Activated CD4-positive, alpha-beta memory T cell treated with anti-CD3 and anti-CD28 coated beads, Interleukin-2, amount 10 ng/mL, durations not matched to agents 7 days and 5 days (primary cell): ENCODE data around the gene TMA7. TPM values are rescaled to one million over a fixed set of nuclear protein-coding genes. Genes with fewer than 3 reads are reported as not detected.

Source experiments
- CTCF ChIA-PET: fragments of 350-600 bp; sonication (Branson Sonifier 250); formaldehyde crosslinking; loops from one replicate; lab custom pipeline; 2021; ENCODE audit warnings: antibody characterized with exemption, inconsistent platforms; lab: Charles Lee
- POLR2A ChIA-PET: fragments of 350-600 bp; sonication (Branson Sonifier 250); formaldehyde crosslinking; loops from one replicate; lab custom pipeline; 2021; ENCODE audit warnings: antibody characterized with exemption; lab: Charles Lee
- DNase-seq: peaks from one replicate; pipeline ENCODE4 v3.0.0-alpha.2; 2020
- H3K27ac Mint-ChIP-seq: one replicate; pipeline ENCODE4 v1.8.0; 2021; ENCODE audit warnings: mild to moderate bottlenecking, mixed read lengths
- H3K27me3 Mint-ChIP-seq: one replicate; pipeline ENCODE4 v1.8.0; 2021; ENCODE audit warnings: mixed read lengths
- H3K36me3 Mint-ChIP-seq: one replicate; pipeline ENCODE4 v1.8.0; 2021; ENCODE audit warnings: low read depth, mixed read lengths
- H3K4me1 Mint-ChIP-seq: one replicate; pipeline ENCODE4 v1.8.0; 2021; ENCODE audit warnings: mixed read lengths
- H3K4me3 Mint-ChIP-seq: one replicate; pipeline ENCODE4 v1.8.0; 2021; ENCODE audit warnings: mild to moderate bottlenecking, mixed read lengths
- H3K9me3 Mint-ChIP-seq: one replicate; pipeline ENCODE4 v1.8.0; 2021; ENCODE audit warnings: mixed read lengths
- total RNA-seq, 2 experiments: library from RNA; stranded (reverse); gene quantifications; one replicate each; pipeline ENCODE4 v1.2.3, GENCODE V29; 2021

TMA7 gene
- total RNA-seq, 2 experiments from 2014 or later = 240 to 241 TPM

- ChIA-PET CTCF (interaction anchor here (0.6 to 3.2 kb wide), 2 partner anchors 10 to 598 kb away, joined by 3 to 14 read pairs; no protein-coding TSS in a partner anchor), POLR2A (no interaction called here)
- DNase-seq = no peak
- Mint-ChIP-seq H3K27ac (no peak overlapping the region), H3K9me3 (no peaks in the 10 kb centered on the region), H3K36me3 (no peaks in the 10 kb centered on the region), H3K4me1 (no peaks in the 10 kb centered on the region), H3K4me3 (no peak overlapping the region), H3K27me3 (no peaks in the 10 kb centered on the region)
These were observed 28.9 kb upstream of the TMA7 start for GRCh38 chr3:48411041-48411588.

GRCh38 chr3:48411606-48412374, 28.3 kb upstream of the TMA7 start:
- Mint-ChIP-seq H3K9me3 (no peaks in the 10 kb centered on the region), H3K4me1 (no peaks in the 10 kb centered on the region), H3K27me3 (no peaks in the 10 kb centered on the region), H3K4me3 (no peak overlapping the region), H3K36me3 (no peaks in the 10 kb centered on the region), H3K27ac (no peak overlapping the region)
- CTCF ChIA-PET = interaction anchor here (0.6 to 3.2 kb wide), 3 partner anchors 11 to 599 kb away, joined by 3 to 14 read pairs (median 6); no protein-coding TSS in a partner anchor
- no peak for DNase-seq
- POLR2A ChIA-PET = no interaction called here

GRCh38 chr3:48412375-48413001, 27.6 kb upstream of the TMA7 start:
- Mint-ChIP-seq H3K4me3 (no peak overlapping the region), H3K36me3 (no peaks in the 10 kb centered on the region), H3K27me3 (no peaks in the 10 kb centered on the region), H3K4me1 (no peaks in the 10 kb centered on the region), H3K9me3 (no peaks in the 10 kb centered on the region), H3K27ac (no peak overlapping the region)
- POLR2A ChIA-PET = no interaction called here
- DNase-seq = no peak
- CTCF ChIA-PET = interaction anchor here (1.5 to 3.2 kb wide), 2 partner anchors 12 to 24 kb away, joined by 6 to 14 read pairs; no protein-coding TSS in a partner anchor

- Mint-ChIP-seq H3K36me3 (no peaks in the 10 kb centered on the region), H3K27ac (no peak overlapping the region)
These were observed 27.0 kb upstream of the TMA7 start for GRCh38 chr3:48413086-48413485.

GRCh38 chr3:48413611-48414010, 26.4 kb upstream of the TMA7 start:
- H3K9me3 Mint-ChIP-seq = no peaks in the 10 kb centered on the region
- POLR2A ChIA-PET = no interaction called here

More at GRCh38 chr3:48413086-48413485, 27.0 kb upstream of the TMA7 start:
- CTCF ChIA-PET = interaction anchor here (1.5 to 3.2 kb wide), 2 partner anchors 12 to 23 kb away, joined by 6 to 14 read pairs; no protein-coding TSS in a partner anchor
- Mint-ChIP-seq H3K4me1 (no peaks in the 10 kb centered on the region), H3K9me3 (no peaks in the 10 kb centered on the region), H3K4me3 (no peak overlapping the region), H3K27me3 (no peaks in the 10 kb centered on the region)
- DNase-seq = no peak
- POLR2A ChIA-PET = no interaction called here

GRCh38 chr3:48414376-48415250, 25.4 kb upstream of the TMA7 start:
- no peak overlapping the region for H3K27ac Mint-ChIP-seq
- POLR2A ChIA-PET = no interaction called here
- no peaks in the 10 kb centered on the region for H3K4me1 Mint-ChIP-seq
- H3K27me3 Mint-ChIP-seq = no peaks in the 10 kb centered on the region
- CTCF ChIA-PET = interaction anchor here (0.5 to 4.7 kb wide), 4 partner anchors 22 to 902 kb away, joined by 3 to 26 read pairs (median 4); partner anchors contain the start of gene CCDC51
- no peak for DNase-seq
- H3K4me3 Mint-ChIP-seq = no peak overlapping the region
- no peaks in the 10 kb centered on the region for H3K36me3 Mint-ChIP-seq
- no peaks in the 10 kb centered on the region for H3K9me3 Mint-ChIP-seq

More at GRCh38 chr3:48413611-48414010, 26.4 kb upstream of the TMA7 start:
- Mint-ChIP-seq H3K27me3 (no peaks in the 10 kb centered on the region), H3K36me3 (no peaks in the 10 kb centered on the region), H3K27ac (no peak overlapping the region), H3K4me1 (no peaks in the 10 kb centered on the region), H3K4me3 (no peak overlapping the region)
- CTCF ChIA-PET = interaction anchor here (1.5 to 3.2 kb wide), 2 partner anchors 13 to 22 kb away, joined by 6 to 14 read pairs; no protein-coding TSS in a partner anchor
- no peak for DNase-seq

GRCh38 chr3:48415251-48415953, 24.7 kb upstream of the TMA7 start:
- DNase-seq = no peak
- H3K27ac Mint-ChIP-seq = no peak overlapping the region
- ChIA-PET POLR2A (no interaction called here), CTCF (interaction anchor here (1.1 to 4.7 kb wide), 3 partner anchors 21 to 134 kb away, joined by 4 to 26 read pairs (median 4); partner anchors contain the start of gene CCDC51)
- H3K36me3 Mint-ChIP-seq = no peaks in the 10 kb centered on the region
- H3K27me3 Mint-ChIP-seq = no peaks in the 10 kb centered on the region
- H3K4me1 Mint-ChIP-seq = no peaks in the 10 kb centered on the region
- no peaks in the 10 kb centered on the region for H3K9me3 Mint-ChIP-seq
- H3K4me3 Mint-ChIP-seq = no peak overlapping the region

- Mint-ChIP-seq H3K4me3 (no peak overlapping the region), H3K27ac (no peak overlapping the region), H3K27me3 (no peaks in the 10 kb centered on the region), H3K36me3 (no peaks in the 10 kb centered on the region), H3K4me1 (no peaks in the 10 kb centered on the region), H3K9me3 (no peaks in the 10 kb centered on the region)
- CTCF ChIA-PET = interaction anchor here (1.1 to 4.7 kb wide), 3 partner anchors 20 to 133 kb away, joined by 4 to 26 read pairs (median 4); partner anchors contain the start of gene CCDC51
- DNase-seq = no peak
- POLR2A ChIA-PET = no interaction called here
These were observed 24.0 kb upstream of the TMA7 start for GRCh38 chr3:48416091-48416505.

GRCh38 chr3:48416546-48416945, 23.5 kb upstream of the TMA7 start:
- no peak overlapping the region for H3K27ac Mint-ChIP-seq
- no peaks in the 10 kb centered on the region for H3K27me3 Mint-ChIP-seq
- ChIA-PET CTCF (interaction anchor here (4.7 kb wide), 1 partner anchor 20 kb away, joined by 26 read pairs; no protein-coding TSS in a partner anchor), POLR2A (no interaction called here)
- no peak overlapping the region for H3K4me3 Mint-ChIP-seq
- no peaks in the 10 kb centered on the region for H3K4me1 Mint-ChIP-seq
- DNase-seq = no peak
- no peaks in the 10 kb centered on the region for H3K9me3 Mint-ChIP-seq
- no peaks in the 10 kb centered on the region for H3K36me3 Mint-ChIP-seq

GRCh38 chr3:48417529-48418108, 22.4 kb upstream of the TMA7 start:
- DNase-seq = no peak
- no peaks in the 10 kb centered on the region for H3K4me1 Mint-ChIP-seq
- ChIA-PET POLR2A (no interaction called here), CTCF (interaction anchor here (4.7 kb wide), 1 partner anchor 19 kb away, joined by 26 read pairs; no protein-coding TSS in a partner anchor)
- H3K9me3 Mint-ChIP-seq = no peaks in the 10 kb centered on the region
- H3K36me3 Mint-ChIP-seq = no peaks in the 10 kb centered on the region
- no peak overlapping the region for H3K27ac Mint-ChIP-seq
- no peaks in the 10 kb centered on the region for H3K27me3 Mint-ChIP-seq
- H3K4me3 Mint-ChIP-seq = no peak overlapping the region

GRCh38 chr3:48418140-48418539, 21.9 kb upstream of the TMA7 start:
- H3K4me1 Mint-ChIP-seq = no peaks in the 10 kb centered on the region
- ChIA-PET POLR2A (interaction anchor here (1.0 kb wide), 1 partner anchor 11 kb away, joined by 3 read pairs; no protein-coding TSS in a partner anchor), CTCF (interaction anchor here (1.1 to 4.7 kb wide), 2 partner anchors 18 to 131 kb away, joined by 3 to 26 read pairs; no protein-coding TSS in a partner anchor)
- no peaks in the 10 kb centered on the region for H3K27me3 Mint-ChIP-seq
- H3K36me3 Mint-ChIP-seq = no peaks in the 10 kb centered on the region
- H3K9me3 Mint-ChIP-seq = no peaks in the 10 kb centered on the region
- no peak overlapping the region for H3K27ac Mint-ChIP-seq
- no peak overlapping the region for H3K4me3 Mint-ChIP-seq
- DNase-seq = no peak
